Panc1 (cell line): ENCODE data around the gene RARG.

Source experiments
- POLR2AphosphoS5 ChIP-seq: IDR thresholded peaks from 2 replicates; pipeline ENCODE4 v1.6.1; 2012; ENCODE audit warnings: mild to moderate bottlenecking, low read depth, low read length, moderate library complexity
- TF ChIP-seq, protein P1 (sequence below), 2 experiments: IDR thresholded peaks; 2 replicates each; pipeline ENCODE4 v1.6.1; 2011 to 2012; ENCODE audit warnings: low read depth in 2 of 2, control low read depth in 1 of 2, low read length in 1 of 2, mild to moderate bottlenecking in 1 of 2, moderate library complexity in 1 of 2; ENCODE audit not compliant: insufficient read depth in 1 of 2

DNA sequence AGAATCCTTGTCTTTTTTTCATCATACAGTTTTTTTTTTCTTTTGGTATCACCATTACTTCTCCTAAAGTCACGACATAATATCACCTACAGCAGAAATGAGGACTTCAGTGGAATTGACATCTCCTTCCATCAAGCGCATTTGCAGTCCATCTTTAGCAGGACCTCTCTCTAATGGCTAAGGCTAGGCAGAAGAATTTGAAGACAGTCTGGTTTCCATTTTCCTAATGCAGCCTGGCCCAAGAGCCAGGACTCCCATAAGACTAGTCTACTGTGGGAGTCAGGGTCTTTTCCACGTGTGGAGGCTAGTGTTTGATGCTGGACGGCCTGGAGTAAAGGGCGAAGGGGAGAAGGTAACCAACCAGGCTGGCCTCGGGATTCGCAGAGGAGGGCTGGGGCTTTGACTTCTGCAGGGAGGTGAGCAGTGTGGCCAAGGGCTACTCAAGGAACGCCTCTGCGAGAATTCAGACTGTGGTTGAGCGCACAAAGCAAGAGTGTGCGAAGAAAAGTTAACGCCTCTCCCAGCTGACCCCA is 52.3 kb downstream of the RARG start:
- TF ChIP-seq, protein P1, sequence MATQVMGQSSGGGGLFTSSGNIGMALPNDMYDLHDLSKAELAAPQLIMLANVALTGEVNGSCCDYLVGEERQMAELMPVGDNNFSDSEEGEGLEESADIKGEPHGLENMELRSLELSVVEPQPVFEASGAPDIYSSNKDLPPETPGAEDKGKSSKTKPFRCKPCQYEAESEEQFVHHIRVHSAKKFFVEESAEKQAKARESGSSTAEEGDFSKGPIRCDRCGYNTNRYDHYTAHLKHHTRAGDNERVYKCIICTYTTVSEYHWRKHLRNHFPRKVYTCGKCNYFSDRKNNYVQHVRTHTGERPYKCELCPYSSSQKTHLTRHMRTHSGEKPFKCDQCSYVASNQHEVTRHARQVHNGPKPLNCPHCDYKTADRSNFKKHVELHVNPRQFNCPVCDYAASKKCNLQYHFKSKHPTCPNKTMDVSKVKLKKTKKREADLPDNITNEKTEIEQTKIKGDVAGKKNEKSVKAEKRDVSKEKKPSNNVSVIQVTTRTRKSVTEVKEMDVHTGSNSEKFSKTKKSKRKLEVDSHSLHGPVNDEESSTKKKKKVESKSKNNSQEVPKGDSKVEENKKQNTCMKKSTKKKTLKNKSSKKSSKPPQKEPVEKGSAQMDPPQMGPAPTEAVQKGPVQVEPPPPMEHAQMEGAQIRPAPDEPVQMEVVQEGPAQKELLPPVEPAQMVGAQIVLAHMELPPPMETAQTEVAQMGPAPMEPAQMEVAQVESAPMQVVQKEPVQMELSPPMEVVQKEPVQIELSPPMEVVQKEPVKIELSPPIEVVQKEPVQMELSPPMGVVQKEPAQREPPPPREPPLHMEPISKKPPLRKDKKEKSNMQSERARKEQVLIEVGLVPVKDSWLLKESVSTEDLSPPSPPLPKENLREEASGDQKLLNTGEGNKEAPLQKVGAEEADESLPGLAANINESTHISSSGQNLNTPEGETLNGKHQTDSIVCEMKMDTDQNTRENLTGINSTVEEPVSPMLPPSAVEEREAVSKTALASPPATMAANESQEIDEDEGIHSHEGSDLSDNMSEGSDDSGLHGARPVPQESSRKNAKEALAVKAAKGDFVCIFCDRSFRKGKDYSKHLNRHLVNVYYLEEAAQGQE (IDR thresholded peaks at IDR 0.05; ENCODE audit: insufficient read depth in 1 of 2, low read depth in 2 of 2, low read length in 1 of 2): no peak
- no peak for TF ChIP-seq POLR2AphosphoS5
